GM19035 (cell line): ENCODE results near the gene CNDP1.
"Not testable (repeated sequence)": the region's sequence is repeated elsewhere in the genome, so short reads cannot be mapped to it uniquely, and the experiment has no call there.

ENCODE experiments used
- ATAC-seq: cut with Tn5 transposase; IDR thresholded peaks from one replicate; pipeline ENCODE4 v1.9.1; 2021; ENCODE audit not compliant: unreplicated experiment

The CNDP1 gene

DNA sequence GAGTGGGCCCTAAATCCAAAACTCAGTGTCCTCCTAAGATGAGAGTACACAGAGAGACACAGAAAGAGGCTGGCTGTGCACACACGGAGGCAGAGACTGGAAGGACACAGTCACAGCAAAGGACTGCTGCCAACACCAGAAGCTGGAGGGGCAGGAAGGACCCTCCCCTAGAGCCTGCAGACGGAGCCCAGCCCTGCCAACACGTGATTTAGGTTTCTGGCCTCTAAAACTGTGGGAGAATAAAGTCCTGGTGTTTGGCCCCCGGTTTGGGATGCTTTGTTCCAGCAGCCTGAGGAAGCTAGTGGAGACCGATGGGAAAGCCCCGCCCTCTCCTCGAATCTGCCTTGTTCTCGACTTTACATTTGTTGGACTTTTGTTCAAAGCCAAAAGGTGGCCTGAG is 10.6 kb downstream of the CNDP1 start:
- ATAC-seq, result no peak

DNA sequence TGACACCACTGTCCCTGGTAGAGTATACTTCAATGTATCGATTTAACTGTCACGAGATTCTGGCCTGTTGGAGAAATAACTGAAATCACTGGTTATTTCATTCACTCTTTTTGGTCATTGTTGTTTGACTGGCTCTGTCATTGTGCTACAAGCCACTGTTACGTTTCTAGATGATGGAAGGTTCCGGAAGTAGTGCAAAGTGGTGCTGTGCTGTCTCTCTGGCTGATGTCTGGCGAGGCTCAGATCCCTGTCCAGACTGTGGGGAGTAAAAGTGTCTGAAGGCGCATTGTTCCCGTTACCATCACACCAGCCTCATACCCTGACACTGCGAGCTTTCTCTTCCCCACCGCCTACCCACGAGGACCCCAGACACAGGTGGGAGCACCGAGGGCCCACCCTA is 11.7 kb downstream of the CNDP1 start:
- ATAC-seq, result no peak

DNA sequence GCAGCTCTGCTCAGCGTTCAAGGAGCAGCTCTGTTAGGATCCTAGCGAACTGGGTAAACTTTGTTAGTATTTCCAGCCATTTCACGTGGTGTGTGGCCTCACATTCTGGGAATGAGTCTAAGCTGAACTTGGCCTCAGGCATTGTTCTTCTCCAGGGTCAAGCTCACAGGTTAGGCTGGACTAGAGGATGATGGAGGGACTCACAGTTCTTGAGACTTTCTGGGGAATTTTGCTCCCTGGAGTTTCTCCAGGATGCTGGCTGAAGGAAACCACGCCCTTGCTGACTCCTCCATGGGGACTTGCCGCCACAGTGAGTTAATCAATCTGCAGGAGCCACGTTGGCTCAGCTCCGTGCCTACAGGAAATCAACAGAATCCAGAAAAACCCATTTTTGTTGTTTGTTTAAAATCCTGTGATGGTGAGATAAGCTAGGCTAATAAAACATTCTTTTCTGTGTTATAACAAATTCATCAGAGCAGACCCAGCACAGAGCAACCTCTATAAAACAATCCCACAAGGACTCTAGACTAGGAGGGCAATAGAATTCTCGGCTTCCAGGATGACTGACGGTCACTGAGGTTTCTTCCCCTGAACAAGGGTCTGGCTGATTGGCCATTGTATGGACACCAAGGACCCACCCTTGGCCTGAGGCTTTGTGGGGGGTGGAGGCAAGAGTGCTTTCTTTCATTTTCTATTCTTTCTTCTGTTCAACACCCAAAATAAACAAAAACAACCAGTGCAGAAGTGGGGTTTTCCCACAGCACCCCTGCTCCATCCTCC is 12.6 kb downstream of the CNDP1 start:
- ATAC-seq, result no peak

DNA sequence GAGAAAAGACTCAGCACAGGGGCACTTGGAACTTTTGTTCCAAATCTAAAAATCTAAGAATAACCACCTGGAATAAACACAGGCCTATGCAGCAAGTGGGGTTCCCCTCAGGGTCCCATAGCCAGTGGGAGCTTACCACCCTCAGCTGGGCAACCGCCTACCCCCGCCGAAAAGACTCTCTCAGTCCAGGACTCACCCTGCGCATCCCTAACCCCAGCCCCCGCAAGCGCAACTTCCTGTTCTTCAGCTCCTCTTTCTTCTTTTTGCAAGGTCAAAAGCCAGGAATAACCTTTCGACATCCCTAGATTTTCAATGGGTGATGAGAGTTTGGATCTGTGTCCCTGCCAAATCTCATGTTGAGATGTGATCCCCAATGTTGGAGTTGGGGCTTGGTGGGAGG is 13.6 kb downstream of the CNDP1 start:
- no peak for ATAC-seq

DNA sequence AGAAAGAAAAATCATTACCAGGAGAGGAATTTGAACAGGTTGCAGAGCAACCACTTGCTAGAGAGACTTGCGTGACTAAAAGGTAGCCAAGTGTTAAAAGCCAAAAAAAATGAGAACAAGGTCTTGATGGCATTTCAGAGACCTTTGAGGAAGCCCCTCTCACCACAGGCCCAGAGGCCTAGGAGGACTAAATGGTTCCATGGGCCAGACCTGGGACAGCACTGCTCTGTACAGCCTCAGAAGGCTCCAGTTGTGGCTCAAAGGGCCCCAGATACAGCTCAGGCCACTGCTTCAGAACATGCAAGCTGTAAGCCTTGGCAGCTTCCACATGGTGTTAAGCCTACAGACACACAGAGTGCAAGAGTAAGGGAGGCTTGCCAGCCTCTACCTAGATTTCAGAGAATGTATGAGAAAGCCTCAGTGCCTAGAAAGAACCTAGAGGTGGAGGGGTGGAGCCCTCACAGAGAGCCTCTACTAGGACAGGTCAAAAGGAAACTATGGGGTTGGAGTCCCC is 15.3 kb downstream of the CNDP1 start:
- no peak for ATAC-seq

DNA sequence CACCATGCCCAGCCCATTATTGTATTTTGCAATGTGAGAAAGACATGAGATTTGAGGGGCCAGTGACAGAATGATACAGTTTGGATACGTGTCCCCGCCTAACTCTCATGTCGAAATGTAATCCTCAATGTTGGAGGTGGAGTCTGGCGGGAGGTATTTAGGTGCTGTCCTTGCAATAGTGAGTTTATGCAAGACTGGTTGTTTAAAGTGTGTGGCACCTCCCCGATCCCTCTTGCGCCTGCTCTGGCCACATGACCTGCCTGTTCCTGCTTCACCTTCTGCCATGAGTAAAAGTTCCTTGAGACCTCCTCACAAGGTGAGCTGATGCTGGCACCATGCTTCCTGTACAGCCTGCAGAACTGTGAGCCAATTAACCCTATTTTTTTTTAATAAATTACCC is 16.6 kb downstream of the CNDP1 start:
- no peak for ATAC-seq

DNA sequence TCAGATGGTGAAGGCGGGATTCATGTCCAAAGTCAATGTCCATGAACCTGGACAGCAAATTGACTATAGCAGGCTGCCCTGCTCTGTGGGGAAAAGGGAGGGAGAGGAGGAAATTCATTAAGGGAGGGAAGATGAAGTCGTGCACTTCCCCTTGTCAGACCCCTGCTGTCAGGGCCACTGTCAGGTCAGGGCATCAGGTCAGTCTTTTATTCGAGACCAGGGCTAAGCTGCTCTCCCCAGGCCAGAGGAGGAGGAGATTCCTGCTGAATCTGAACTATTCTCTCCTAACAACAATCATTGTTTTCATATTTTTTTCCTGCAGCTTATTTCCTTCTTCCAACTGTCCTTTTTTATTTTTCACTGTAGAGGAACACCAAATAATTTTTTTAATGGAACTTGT is 17.2 kb downstream of the CNDP1 start:
- no peak for ATAC-seq

DNA sequence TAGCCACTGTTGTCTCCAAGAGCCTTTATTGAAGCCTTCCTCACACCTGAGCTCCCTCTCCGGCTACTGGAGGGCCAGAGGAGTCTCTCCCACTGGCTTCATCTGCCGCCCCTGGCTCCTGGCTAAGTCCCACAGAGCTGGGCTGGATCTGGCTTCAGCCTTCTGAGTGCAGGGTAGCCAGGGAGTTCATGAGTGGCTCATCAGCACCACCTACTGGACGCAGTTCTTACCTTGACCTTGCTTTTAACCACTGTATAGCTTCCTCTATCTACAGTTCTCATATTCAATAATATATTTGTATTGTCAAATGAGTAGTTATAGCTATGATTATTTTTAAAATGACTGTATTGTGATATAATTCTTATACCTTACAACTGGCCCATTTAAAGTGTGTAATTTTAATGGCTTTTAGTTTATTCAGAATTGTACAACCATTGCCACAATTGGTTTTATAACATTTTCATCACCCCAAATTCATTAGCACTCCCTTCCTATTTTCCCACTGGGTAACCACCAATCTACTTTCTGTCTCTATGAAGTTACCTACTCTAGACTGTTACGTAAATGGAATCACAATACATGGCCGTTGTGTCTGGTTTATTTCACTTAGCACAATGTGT is 17.7 kb downstream of the CNDP1 start:
- ATAC-seq, result peak; percentile 98

DNA sequence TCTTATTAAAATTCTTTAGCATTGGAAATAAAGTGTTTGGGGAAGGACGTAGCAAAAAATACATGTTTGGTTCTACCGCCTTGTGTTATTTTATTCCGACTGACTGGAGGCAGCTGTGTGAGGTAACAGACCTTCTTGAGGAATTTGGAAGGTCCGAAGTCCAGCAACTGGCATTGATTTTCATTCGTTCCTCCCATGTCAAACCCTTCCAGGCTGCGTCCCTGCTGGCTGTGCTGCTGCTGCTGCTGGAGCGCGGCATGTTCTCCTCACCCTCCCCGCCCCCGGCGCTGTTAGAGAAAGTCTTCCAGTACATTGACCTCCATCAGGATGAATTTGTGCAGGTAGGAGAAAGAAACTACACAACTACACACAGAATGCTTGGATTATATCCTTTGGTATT is 21.8 kb downstream of the CNDP1 start:
- no peak for ATAC-seq

DNA sequence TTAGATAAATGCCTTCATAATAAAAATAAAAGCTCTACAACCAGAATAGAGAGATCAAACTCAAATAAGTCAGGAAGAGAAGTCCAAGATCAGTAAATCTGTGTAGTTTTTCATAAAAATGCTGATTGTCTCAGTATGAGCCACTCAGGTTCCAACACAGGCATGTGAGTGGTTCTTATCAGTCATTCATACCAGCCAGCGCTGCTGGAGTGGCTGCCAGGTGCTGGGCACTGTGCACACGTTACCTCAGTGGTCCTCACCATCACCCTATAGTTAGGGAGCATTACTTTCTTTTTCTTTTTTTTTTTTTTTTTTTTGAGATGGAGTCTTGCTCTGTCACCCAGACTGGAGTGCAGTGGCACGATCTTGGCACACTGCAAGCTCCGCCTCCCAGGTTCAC is 23.8 kb downstream of the CNDP1 start:
- no peak for ATAC-seq

DNA sequence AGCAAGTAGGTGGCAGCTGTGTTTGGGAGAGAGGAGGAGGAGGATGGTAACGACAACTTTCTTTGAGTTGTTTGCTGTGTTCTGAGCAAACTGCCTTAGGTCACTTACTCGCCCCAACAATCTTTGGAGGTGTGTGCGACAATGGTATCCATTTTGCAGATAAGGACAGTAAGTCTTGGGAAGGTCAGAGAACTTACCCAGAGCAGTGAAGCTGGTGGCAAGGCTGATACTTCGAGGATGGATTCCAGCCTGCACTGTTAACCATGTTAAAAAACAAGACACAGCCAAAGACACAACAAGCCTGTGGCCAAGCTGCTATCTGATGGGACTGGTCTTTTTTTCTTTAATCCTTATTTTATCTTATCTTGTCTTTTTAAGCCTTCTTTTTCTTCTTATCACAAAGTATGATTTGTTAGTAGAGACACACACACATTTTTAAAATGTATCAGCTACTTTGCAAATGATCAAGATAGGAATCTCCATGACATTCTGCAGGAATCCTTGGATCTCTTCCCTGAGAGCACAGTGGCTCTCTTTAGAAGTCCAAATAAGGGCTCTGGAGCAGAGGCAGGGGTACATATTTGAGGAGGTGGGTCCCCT is 27.9 kb downstream of the CNDP1 start:
- no peak for ATAC-seq

DNA sequence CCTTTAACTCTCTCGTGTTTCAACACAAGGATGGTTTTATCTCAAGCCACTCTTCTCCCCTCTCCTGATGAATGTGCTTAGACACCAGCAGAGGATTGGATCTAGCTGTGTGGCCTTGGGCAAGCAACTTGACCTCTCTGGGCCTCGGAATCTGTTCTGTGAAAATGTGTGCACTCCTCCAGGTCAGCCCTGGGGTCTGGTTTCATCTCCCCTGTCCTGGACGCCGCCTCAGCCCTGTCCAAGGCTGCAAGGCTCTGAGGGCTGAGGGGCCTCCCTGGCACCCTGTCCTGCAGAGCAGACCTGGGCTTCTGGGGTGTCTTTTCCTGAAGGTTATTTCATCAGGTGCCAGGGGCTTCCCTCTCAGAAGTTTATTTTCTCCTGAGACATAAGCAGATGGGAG is 28.5 kb downstream of the CNDP1 start:
- no peak for ATAC-seq

DNA sequence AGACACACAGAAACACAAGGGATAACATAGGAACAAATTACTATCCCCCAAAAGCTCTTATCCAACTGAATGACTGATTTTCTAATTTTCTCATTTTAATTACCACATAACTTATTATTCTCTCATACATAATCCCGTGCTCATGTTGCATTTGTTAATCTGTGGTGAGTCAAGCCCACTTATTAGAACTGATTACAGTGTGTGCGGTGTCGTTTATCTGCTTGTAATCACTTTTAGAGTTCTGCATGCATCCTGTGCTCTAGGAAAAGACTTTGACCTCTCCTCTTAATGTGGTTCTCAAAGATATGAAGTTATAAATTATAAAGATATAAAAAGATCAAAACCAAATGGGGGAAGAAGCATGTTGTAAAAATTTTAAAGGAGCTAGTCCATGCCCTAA is 29.7 kb downstream of the CNDP1 start:
- ATAC-seq, result no peak

DNA sequence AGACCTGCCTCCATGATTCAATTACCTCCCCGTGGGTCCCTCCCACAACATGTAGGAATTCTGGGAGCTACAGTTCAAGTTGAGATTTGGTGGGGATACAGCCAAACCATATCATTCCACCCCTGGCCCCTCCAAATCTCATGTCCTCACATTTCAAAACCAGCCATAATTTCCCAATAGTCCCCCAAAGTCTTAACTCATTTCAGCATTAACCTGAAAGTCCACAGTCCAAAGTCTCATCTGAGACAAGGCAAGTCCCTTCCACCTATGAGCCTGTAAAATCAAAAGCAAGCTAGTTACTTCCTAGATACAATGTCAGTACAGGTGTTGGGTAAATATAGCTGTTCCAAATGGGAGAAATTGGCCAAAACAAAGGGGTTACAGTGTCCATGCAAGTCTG is 30.9 kb downstream of the CNDP1 start:
- ATAC-seq, result not testable (repeated sequence)

DNA sequence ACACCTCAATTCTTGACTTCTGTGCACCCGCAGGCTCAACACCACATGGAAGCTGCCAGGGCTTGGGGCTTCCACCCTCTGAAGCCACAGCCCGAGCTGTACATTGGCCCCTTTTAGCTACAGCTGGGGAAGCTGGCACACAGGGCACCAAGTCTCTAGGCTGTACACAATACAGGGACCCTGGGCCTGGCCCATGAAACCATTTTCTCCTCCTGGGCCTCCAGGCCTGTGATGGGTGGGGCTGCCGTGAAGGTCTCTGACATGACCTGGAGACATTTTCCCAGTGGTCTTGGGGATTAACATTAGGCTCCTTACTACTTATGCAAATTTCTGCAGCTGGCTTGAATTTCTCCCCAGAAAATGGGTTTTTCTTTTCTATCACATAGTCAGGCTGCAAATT is 31.7 kb downstream of the CNDP1 start:
- not testable (repeated sequence) for ATAC-seq

DNA sequence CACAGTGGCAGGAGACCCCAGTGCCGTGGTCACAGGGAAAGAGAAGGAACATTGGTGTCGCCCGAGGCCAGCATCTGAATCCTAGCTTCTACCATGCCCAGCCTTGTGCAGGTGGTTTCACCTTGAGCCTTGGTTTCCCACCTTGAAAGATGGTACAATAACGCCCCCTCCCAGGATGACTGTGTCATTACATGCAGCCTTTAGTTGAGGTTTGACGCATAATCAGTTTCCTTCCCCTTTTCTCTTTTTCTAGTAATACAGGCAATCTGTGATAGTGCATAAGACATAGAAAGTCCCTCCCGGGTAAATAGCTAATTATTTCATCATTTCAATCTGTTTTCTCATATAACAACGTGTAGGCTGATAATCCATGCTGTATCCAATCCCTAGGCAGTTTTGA is 33.5 kb downstream of the CNDP1 start:
- no peak for ATAC-seq

DNA sequence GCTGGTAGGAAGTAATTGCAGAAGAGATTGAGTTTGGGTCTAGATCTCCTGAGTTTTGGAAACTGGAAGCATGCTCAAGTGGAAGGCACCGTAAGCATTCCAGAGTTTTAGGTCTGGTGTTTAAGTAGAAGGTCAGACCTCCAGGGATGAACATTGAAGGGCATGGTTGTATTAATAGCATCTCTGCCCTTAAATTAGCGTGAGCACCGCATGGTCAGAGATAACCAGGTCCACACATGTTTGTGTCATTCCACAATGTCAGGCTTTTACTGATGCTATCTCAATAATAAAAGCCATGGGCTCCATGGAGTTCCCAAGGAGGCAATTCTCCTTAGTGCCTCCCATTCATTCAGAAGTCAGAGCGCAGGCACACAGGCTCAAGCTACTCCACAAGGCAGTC is 35.1 kb downstream of the CNDP1 start:
- no peak for ATAC-seq

DNA sequence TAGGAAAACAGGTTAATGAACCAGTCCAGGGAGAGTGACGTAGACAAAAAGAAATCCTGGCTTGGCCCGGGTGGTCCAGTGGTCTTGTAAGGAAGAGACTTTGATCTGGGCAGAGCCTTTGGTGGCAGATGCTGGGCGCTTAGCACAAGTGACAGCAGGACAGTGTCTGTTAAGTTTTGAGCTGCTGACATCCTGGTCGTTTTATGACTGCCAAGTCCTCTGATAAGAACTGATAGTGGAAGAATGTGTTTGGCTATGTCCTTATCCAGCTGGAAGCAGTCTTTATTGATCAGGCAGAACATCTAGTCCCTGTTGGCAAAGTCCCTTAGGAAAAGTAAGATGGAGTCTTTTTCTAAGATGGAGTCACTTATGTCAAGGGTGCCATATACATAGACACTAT is 36.0 kb downstream of the CNDP1 start:
- no peak for ATAC-seq

DNA sequence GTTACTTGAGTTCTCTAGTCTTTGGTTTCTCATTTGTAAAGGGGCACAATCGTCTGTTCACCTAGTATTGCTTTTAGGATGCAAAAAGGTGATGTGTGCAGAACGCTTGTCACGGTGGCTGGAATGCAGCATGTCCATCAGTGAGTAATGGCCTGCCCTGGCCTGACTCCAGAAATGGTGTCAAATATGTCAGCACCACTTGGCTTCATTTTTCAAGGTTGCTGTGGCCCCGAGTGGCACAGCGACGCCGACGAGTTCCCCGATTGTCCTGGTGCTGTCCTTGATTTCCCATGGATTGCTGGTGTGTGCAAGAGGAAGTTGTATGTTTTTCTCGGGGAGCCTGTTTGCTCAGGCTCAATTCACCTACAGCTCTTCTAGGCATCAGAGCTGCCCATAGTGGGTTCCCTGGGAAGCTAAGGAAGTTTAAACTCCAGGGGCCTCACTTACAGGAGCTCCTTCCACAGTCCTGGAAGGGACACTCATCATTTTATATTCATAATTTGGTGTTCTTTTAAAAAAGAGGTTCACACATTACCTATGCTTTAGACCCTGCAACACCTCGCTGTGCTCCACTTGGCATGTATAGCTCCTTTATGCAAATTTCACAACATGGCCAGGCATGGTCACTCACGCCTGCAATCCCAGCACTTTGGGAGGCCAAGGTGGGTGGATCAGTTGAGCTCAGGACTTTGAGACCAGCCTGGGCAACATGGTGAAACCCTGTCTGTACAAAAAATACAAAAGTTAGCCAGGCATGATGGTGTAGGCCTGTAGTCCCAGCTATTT is 37.8 kb downstream of the CNDP1 start:
- no peak for ATAC-seq

DNA sequence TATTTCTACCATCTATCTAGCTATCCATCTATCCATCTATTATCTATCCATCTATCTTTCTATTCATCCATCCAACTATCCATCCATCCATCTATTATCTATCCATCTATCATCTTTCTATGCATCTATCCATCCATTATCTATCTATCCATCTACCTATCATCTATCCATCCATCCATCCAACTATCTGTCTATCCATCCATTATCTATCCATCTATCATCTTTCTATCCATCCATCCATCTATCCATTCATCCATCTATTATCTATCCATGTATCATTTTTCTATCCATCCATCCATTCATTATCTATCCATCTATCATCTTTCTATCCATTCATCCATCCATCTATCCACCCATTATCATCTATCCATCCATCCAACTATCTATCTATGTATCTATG is 38.8 kb downstream of the CNDP1 start:
- no peak for ATAC-seq

DNA sequence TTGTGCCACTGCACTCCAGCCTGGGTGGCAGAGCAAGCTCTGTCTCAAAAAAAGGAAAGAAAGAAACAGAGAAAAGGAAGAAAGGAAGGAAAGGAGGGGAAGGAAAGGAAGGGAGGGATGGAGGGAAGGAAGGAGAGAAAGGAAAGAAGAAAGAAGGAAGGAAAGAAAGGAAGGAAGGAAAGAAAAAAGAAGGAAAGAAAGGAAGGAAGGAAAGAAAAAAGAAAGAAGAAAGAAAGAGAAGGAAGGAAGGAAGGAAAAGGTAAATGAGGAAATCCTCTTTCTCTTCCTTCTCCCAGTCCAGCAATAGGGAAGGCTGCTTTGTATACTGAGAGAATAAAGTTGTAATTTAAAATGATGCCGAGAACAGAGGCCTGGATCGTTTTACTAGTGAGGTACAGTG is 40.6 kb downstream of the CNDP1 start:
- no peak for ATAC-seq

DNA sequence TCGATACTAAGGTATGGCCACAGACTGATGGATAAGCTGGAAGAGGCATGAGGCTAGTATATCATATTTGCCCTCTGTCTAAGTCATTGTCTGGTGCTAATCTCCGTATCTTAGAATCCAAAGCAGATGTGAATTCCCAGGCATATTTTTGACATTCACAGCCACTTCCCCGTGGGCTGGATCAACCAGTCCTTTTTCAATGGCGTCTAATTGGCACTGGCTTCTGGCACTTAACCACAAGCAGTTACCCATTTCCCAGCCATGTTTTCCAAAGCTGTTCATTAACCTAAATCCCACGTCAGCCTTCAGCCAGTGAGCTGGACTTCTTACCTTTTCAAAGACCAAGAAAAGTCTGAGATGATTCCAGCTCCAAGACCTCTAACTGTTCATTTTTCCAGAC is 42.7 kb downstream of the CNDP1 start:
- no peak for ATAC-seq
